Measurements from ENCODE around the gene CCDC167. TPM values are rescaled to one million over a fixed set of nuclear protein-coding genes. Genes with fewer than 3 reads are reported as not detected.

The CCDC167 gene
- total RNA-seq, 2 experiments from 2014 or later, result 81.4 to 138 TPM

GRCh38 chr6:37463110-37463509 lies 36.6 kb downstream of the CCDC167 start:
- H3K4me2 ChIP-seq (ENCODE audit: low read length), result no peak overlapping the region
- CTCF ChIA-PET (ENCODE audit: unreplicated experiment), result no interaction called here
- H4K20me1 ChIP-seq (ENCODE audit: insufficient read depth, low read length), result no peaks in the 10 kb centered on the region
- H3K4me1 ChIP-seq (ENCODE audit: insufficient read depth, low read length, poor library complexity, severe bottlenecking), result no peaks in the 10 kb centered on the region
- H3K36me3 ChIP-seq (ENCODE audit: insufficient read depth, low read length), result peaks cover 89% of the 10 kb centered on the region
- TF ChIP-seq CTCF (conservative IDR thresholded peaks at IDR 0.05; ENCODE audit: low read length), result no peak
- no peak overlapping the region for H3K27ac ChIP-seq (ENCODE audit: low read depth, low read length, poor library complexity, severe bottlenecking)
- no TSS peak for BruUV-seq (replicated peaks)
- H3K9me3 ChIP-seq (ENCODE audit: low read length), result peaks cover 8% of the 10 kb centered on the region; the same call in 1 of the 2 replicates
- intact Hi-C loops (cut with micrococcal nuclease; ENCODE audit: unreplicated experiment), result no loop called here
- H3K79me2 ChIP-seq (ENCODE audit: insufficient read depth, low read depth, low read length), result no peaks in the 10 kb centered on the region
- H3K4me3 ChIP-seq (ENCODE audit: low read depth, low read length, poor library complexity, severe bottlenecking), result no peak overlapping the region
- no peak overlapping the region for H2AFZ ChIP-seq (ENCODE audit: low read length)
- H3K9me2 ChIP-seq (ENCODE audit: insufficient read depth, low read length), result no peaks in the 10 kb centered on the region
- POLR2A ChIA-PET, result no interaction called here
- no peak for DNase-seq (ENCODE audit: low spot score)

- ChIA-PET CTCF (ENCODE audit: unreplicated experiment) (no interaction called here), POLR2A (interaction anchor here (0.6 to 1.7 kb wide), 3 partner anchors 30 to 415 kb away, joined by 3 to 5 read pairs (median 3); no protein-coding TSS in a partner anchor)
- Histone ChIP-seq H3K9me2 (ENCODE audit: insufficient read depth, low read length) (no peaks in the 10 kb centered on the region), H3K27ac (ENCODE audit: low read depth, low read length, poor library complexity, severe bottlenecking) (no peak overlapping the region), H2AFZ (ENCODE audit: low read length) (no peak overlapping the region), H3K9me3 (ENCODE audit: low read length) (no peaks in the 10 kb centered on the region), H3K4me3 (ENCODE audit: low read depth, low read length, poor library complexity, severe bottlenecking) (no peak overlapping the region), H3K79me2 (ENCODE audit: insufficient read depth, low read depth, low read length) (no peaks in the 10 kb centered on the region), H3K4me1 (ENCODE audit: insufficient read depth, low read length, poor library complexity, severe bottlenecking) (no peaks in the 10 kb centered on the region), H3K4me2 (ENCODE audit: low read length) (no peak overlapping the region), H3K36me3 (ENCODE audit: insufficient read depth, low read length) (peaks cover 86% of the 10 kb centered on the region), H4K20me1 (ENCODE audit: insufficient read depth, low read length) (no peaks in the 10 kb centered on the region)
- BruUV-seq (replicated peaks), result no TSS peak
- no peak for TF ChIP-seq CTCF (conservative IDR thresholded peaks at IDR 0.05; ENCODE audit: low read length)
- TF ChIP-seq EZH2phosphoT487 (IDR thresholded peaks at IDR 0.05; ENCODE audit: borderline replicate concordance, low read depth, low read length), result no peak
- no peak for DNase-seq (ENCODE audit: low spot score)
- intact Hi-C loops (cut with micrococcal nuclease; ENCODE audit: unreplicated experiment), result no loop called here
Observed at GRCh38 chr6:37460805-37461204, 38.9 kb downstream of the CCDC167 start.

- H3K9me3 ChIP-seq (ENCODE audit: low read length), result no peaks in the 10 kb centered on the region
- H2AFZ ChIP-seq (ENCODE audit: low read length), result no peak overlapping the region
- H3K4me2 ChIP-seq (ENCODE audit: low read length), result no peak overlapping the region
- TF ChIP-seq EZH2phosphoT487 (IDR thresholded peaks at IDR 0.05; ENCODE audit: borderline replicate concordance, low read depth, low read length) (no peak), CTCF (conservative IDR thresholded peaks at IDR 0.05; ENCODE audit: low read length) (no peak)
- intact Hi-C loops (cut with micrococcal nuclease; ENCODE audit: unreplicated experiment), result no loop called here
- POLR2A ChIA-PET, result interaction anchor here (0.6 to 1.7 kb wide), 2 partner anchors 31 to 414 kb away, joined by 3 to 5 read pairs; no protein-coding TSS in a partner anchor
- no peaks in the 10 kb centered on the region for H3K79me2 ChIP-seq (ENCODE audit: insufficient read depth, low read depth, low read length)
- H4K20me1 ChIP-seq (ENCODE audit: insufficient read depth, low read length), result no peaks in the 10 kb centered on the region
- no peak overlapping the region for H3K27ac ChIP-seq (ENCODE audit: low read depth, low read length, poor library complexity, severe bottlenecking)
- no peak overlapping the region for H3K4me3 ChIP-seq (ENCODE audit: low read depth, low read length, poor library complexity, severe bottlenecking)
- no peaks in the 10 kb centered on the region for H3K4me1 ChIP-seq (ENCODE audit: insufficient read depth, low read length, poor library complexity, severe bottlenecking)
- H3K9me2 ChIP-seq (ENCODE audit: insufficient read depth, low read length), result no peaks in the 10 kb centered on the region
- CTCF ChIA-PET (ENCODE audit: unreplicated experiment), result no interaction called here
- no TSS peak for BruUV-seq (replicated peaks)
- no peak for DNase-seq (ENCODE audit: low spot score)
- peaks cover 86% of the 10 kb centered on the region for H3K36me3 ChIP-seq (ENCODE audit: insufficient read depth, low read length)
Observed at GRCh38 chr6:37459981-37460800, 39.5 kb downstream of the CCDC167 start.

Measured in OCI-LY7 (cell line).